Progenitor cell of endocrine pancreas (in vitro differentiated cells): Measurements from ENCODE around the gene TUBB6. TPM values are rescaled to one million over a fixed set of nuclear protein-coding genes. Genes with fewer than 3 reads are reported as not detected.
A peak's percentile ranks its signal among the peaks of the same experiment; 100 is the strongest.

ENCODE experiments used
- DNase-seq: peaks from one replicate; pipeline ENCODE4 v3.0.0; 2021; ENCODE audit warnings: low spot score; ENCODE audit not compliant: unreplicated experiment
- H3K27ac Mint-ChIP-seq: 2 replicates; pipeline ENCODE4 v1.8.0; 2021; ENCODE audit warnings: mild to moderate bottlenecking, moderate library complexity, mixed read lengths
- H3K27me3 Mint-ChIP-seq: 2 replicates; pipeline ENCODE4 v1.8.0; 2021; ENCODE audit warnings: mixed read lengths
- H3K36me3 Mint-ChIP-seq: 2 replicates; pipeline ENCODE4 v1.8.0; 2022; ENCODE audit warnings: mixed read lengths; ENCODE audit not compliant: insufficient read depth
- H3K4me1 Mint-ChIP-seq: 2 replicates; pipeline ENCODE4 v1.8.0; 2021; ENCODE audit warnings: low read depth, mixed read lengths
- H3K4me3 Mint-ChIP-seq: 2 replicates; pipeline ENCODE4 v1.8.0; 2021; ENCODE audit warnings: low read depth, mild to moderate bottlenecking, moderate library complexity, mixed read lengths
- H3K9me3 Mint-ChIP-seq: 2 replicates; pipeline ENCODE4 v1.8.0; 2021; ENCODE audit warnings: low read depth, mixed read lengths
- CTCF ChIP-seq: fragments of 200-600 bp; sonication (generic); IDR thresholded peaks from one replicate; pipeline ENCODE4 v1.5.0; 2021; ENCODE audit warnings: antibody characterized with exemption, mild to moderate bottlenecking; ENCODE audit not compliant: unreplicated experiment
- total RNA-seq: library from RNA; stranded (reverse); gene quantifications from 2 replicates; pipeline ENCODE4 v1.2.1, GENCODE V29; 2021

The TUBB6 gene
- total RNA-seq, 1 donor from 2014 or later, result 7.2 TPM

GRCh38 chr18:12278741-12279682, 29.0 kb upstream of the TUBB6 start:
- H3K4me1 Mint-ChIP-seq, result peaks cover 14% of the 10 kb centered on the region

GRCh38 chr18:12279781-12280531, 28.1 kb upstream of the TUBB6 start:
- Mint-ChIP-seq H3K27ac (peak overlapping the region; percentile 90), H3K36me3 (no peaks in the 10 kb centered on the region), H3K4me3 (no peak overlapping the region), H3K27me3 (peaks cover 11% of the 10 kb centered on the region), H3K9me3 (no peaks in the 10 kb centered on the region), H3K4me1 (peaks cover 15% of the 10 kb centered on the region)
- DNase-seq, result no peak
- TF ChIP-seq CTCF, result no peak

More at GRCh38 chr18:12278741-12279682, 29.0 kb upstream of the TUBB6 start:
- peak; percentile 29 for TF ChIP-seq CTCF
- Mint-ChIP-seq H3K4me3 (no peak overlapping the region), H3K9me3 (no peaks in the 10 kb centered on the region), H3K36me3 (no peaks in the 10 kb centered on the region), H3K27ac (peak overlapping the region; percentile 90), H3K27me3 (peaks cover 4% of the 10 kb centered on the region)
- DNase-seq, result peak; percentile 47

GRCh38 chr18:12281861-12282260, 26.2 kb upstream of the TUBB6 start:
- Mint-ChIP-seq H3K27me3 (peaks cover 17% of the 10 kb centered on the region), H3K4me3 (no peak overlapping the region), H3K27ac (peak overlapping the region; percentile 41), H3K4me1 (peaks cover 15% of the 10 kb centered on the region), H3K36me3 (no peaks in the 10 kb centered on the region), H3K9me3 (no peaks in the 10 kb centered on the region)
- no peak for TF ChIP-seq CTCF
- DNase-seq, result no peak

- H3K27ac Mint-ChIP-seq, result no peak overlapping the region
- H3K36me3 Mint-ChIP-seq, result no peaks in the 10 kb centered on the region
- peaks cover 15% of the 10 kb centered on the region for H3K4me1 Mint-ChIP-seq
- peaks cover 24% of the 10 kb centered on the region for H3K27me3 Mint-ChIP-seq
- no peak for DNase-seq
- H3K9me3 Mint-ChIP-seq, result no peaks in the 10 kb centered on the region
- no peak for TF ChIP-seq CTCF
- H3K4me3 Mint-ChIP-seq, result no peak overlapping the region
Measured at GRCh38 chr18:12282442-12283039, 25.5 kb upstream of the TUBB6 start.

- H3K4me3 Mint-ChIP-seq, result no peak overlapping the region
- no peaks in the 10 kb centered on the region for H3K36me3 Mint-ChIP-seq
- peak; percentile 28 for TF ChIP-seq CTCF
- H3K27me3 Mint-ChIP-seq, result peaks cover 31% of the 10 kb centered on the region
- H3K9me3 Mint-ChIP-seq, result no peaks in the 10 kb centered on the region
- H3K27ac Mint-ChIP-seq, result no peak overlapping the region
- DNase-seq, result no peak
- peaks cover 19% of the 10 kb centered on the region for H3K4me1 Mint-ChIP-seq
Measured at GRCh38 chr18:12283256-12283655, 24.8 kb upstream of the TUBB6 start.
